PC-3 (cell line): Measurements from ENCODE around the gene NECAB2. TPM values are rescaled to one million over a fixed set of nuclear protein-coding genes. Genes with fewer than 3 reads are reported as not detected.

ENCODE experiments used
- ATAC-seq: fragments of 200-7000 bp; cut with Tn5 transposase; 2 replicates; pipeline ENCODE4 v1.9.1; 2020; ENCODE audit warnings: mild to moderate bottlenecking, moderate library complexity
- BruUV-seq: library from RNA; stranded (reverse); fragments of 400-500 nt; replicated peaks from 2 replicates; lab custom pipeline; 2021; lab: Mats Ljungman, UMichigan
- CTCF ChIA-PET: fragments of 300-600 bp; sonication (Branson Sonifier 250); formaldehyde crosslinking; loops from one replicate; lab custom pipeline; 2022; ENCODE audit warnings: antibody characterized with exemption; lab: Charles Lee
- POLR2A ChIA-PET: fragments of 300-600 bp; sonication (Branson Sonifier 250); formaldehyde crosslinking; loops from one replicate; lab custom pipeline; 2022; ENCODE audit warnings: antibody characterized with exemption; ENCODE audit not compliant: unreplicated experiment; lab: Charles Lee
- DNase-seq: peaks from one replicate; pipeline ENCODE4 v3.0.0-alpha.2; 2015
- H2AFZ ChIP-seq: fragments of 300-600 bp; sonication (generic); 2 replicates; pipeline ENCODE4 v1.6.0; 2016; ENCODE audit warnings: antibody characterized with exemption, low read length
- H3F3A ChIP-seq: fragments of 300-600 bp; sonication (generic); one replicate; pipeline ENCODE4 v1.6.0; 2017; ENCODE audit warnings: antibody characterized with exemption, low read length, control low read depth, mild to moderate bottlenecking; ENCODE audit not compliant: unreplicated experiment
- H3K27ac ChIP-seq: fragments of 300-600 bp; sonication (generic); 2 replicates; pipeline ENCODE4 v1.5.1; 2016; ENCODE audit warnings: mild to moderate bottlenecking, low read length
- H3K27me3 ChIP-seq: fragments of 300-600 bp; sonication (generic); 2 replicates; pipeline ENCODE4 v1.6.1; 2016; ENCODE audit warnings: low read length, mixed read lengths
- H3K36me3 ChIP-seq: fragments of 300-600 bp; sonication (generic); 2 replicates; pipeline ENCODE4 v1.6.1; 2016; ENCODE audit warnings: low read depth, mixed run types, low read length, mixed read lengths
- H3K4me1 ChIP-seq: fragments of 300-600 bp; sonication (generic); 2 replicates; pipeline ENCODE4 v1.5.1; 2016; ENCODE audit warnings: low read length; ENCODE audit not compliant: insufficient read depth
- H3K4me2 ChIP-seq: fragments of 300-600 bp; sonication (generic); 2 replicates; pipeline ENCODE4 v1.6.0; 2016; ENCODE audit warnings: low read length
- H3K4me3 ChIP-seq: fragments of 300-600 bp; sonication (generic); 2 replicates; pipeline ENCODE4 v1.5.1; 2016; ENCODE audit warnings: mild to moderate bottlenecking, low read length, mixed read lengths
- H3K79me2 ChIP-seq: fragments of 300-600 bp; sonication (generic); 2 replicates; pipeline ENCODE4 v1.6.1; 2017; ENCODE audit warnings: low read length, mixed read lengths
- H3K9ac ChIP-seq: fragments of 300-600 bp; sonication (generic); 2 replicates; pipeline ENCODE4 v1.6.0; 2016; ENCODE audit warnings: mild to moderate bottlenecking, low read length
- H3K9me2 ChIP-seq: fragments of 300-600 bp; sonication (generic); replicated peaks from 2 replicates; pipeline ENCODE4 v1.6.1; 2016; ENCODE audit warnings: mixed run types, low read length, mixed read lengths
- H3K9me3 ChIP-seq: fragments of 300-600 bp; sonication (generic); 2 replicates; pipeline ENCODE4 v1.6.1; 2016; ENCODE audit warnings: low read length, mixed read lengths
- H4K20me1 ChIP-seq: fragments of 300-600 bp; sonication (generic); 2 replicates; pipeline ENCODE4 v1.6.1; 2016; ENCODE audit warnings: low read length, mixed read lengths
- EZH2 ChIP-seq: fragments of 300-600 bp; sonication (generic); IDR thresholded peaks from one replicate; pipeline ENCODE4 v1.6.1; 2017; ENCODE audit warnings: antibody characterized with exemption, mild to moderate bottlenecking, low read length; ENCODE audit not compliant: unreplicated experiment
- EZH2phosphoT487 ChIP-seq: fragments of 300-600 bp; sonication (generic); IDR thresholded peaks from 2 replicates; pipeline ENCODE4 v1.6.1; 2018; ENCODE audit warnings: mild to moderate bottlenecking, antibody characterized with exemption, low read length, borderline replicate concordance
- intact Hi-C: fragments of 100-400 bp; cut with micrococcal nuclease; formaldehyde crosslinking; loops from 2 replicates; pipeline ENCODE4 v1.9.0; 2023
- total RNA-seq: library from RNA; depleted of rRNA; stranded (reverse); fragments of >200 nt; gene quantifications from 2 replicates; pipeline ENCODE4 v1.2.3, GENCODE V29; 2014
- TF ChIP-seq, protein P1 (sequence below): fragments of 300-600 bp; sonication (generic); conservative IDR thresholded peaks from 2 replicates; pipeline ENCODE4 v1.5.1; 2017; ENCODE audit warnings: antibody characterized with exemption, low read depth, mild to moderate bottlenecking, low read length

NECAB2 gene
- total RNA-seq, 1 experiment from 2014 or later, result 0.22 TPM

DNA sequence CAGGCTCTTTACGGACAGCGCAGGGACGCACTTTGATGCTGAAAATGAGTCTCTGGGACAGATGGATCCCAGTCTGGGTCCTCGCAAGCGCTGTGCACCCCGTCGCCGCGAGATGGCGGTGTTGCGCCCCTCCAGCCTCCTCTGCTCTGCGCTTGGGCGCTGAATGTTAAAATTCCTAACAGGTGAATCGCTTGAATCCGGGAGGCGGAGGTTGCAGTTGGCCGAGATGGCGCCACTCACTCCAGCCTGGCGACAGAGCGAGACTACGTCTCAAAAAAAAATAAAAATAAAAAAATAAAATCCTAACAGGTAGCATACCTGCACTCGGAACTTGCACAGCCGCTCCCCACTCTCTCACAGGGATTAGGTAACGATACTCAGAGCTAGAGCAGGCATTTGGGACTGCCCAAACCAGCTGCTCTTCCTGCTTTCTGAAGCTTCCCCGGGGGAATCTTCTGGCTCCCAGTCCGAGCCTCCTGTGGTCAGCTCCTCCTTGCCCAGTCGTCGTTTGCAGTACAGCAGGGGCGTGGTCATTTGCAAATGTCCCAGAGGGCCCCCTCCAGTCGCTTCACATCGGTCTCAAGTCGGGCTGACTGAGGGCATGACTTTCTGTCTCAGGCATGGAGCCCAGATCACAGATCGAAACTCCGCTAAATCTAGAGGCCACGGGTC lies 41.2 kb upstream of the NECAB2 start:
- Histone ChIP-seq H3K9me2 (no peaks in the 10 kb centered on the region), H3K4me3 (peak overlapping the region; percentile 70), H3K27me3 (no peaks in the 10 kb centered on the region), H3K36me3 (no peaks in the 10 kb centered on the region), H3K9me3 (no peaks in the 10 kb centered on the region), H2AFZ (peak overlapping the region; percentile 90), H3F3A (no peaks in the 10 kb centered on the region), H3K9ac (peak overlapping the region; percentile 63), H4K20me1 (no peaks in the 10 kb centered on the region), H3K79me2 (no peaks in the 10 kb centered on the region), H3K27ac (peak overlapping the region; percentile 81), H3K4me1 (peaks cover 10% of the 10 kb centered on the region), H3K4me2 (peak overlapping the region; percentile 87)
- DNase-seq, result peak; percentile 86
- CTCF ChIA-PET, result interaction anchor here (0.7 to 1.0 kb wide), 3 partner anchors 27 to 161 kb away, joined by 3 to 7 read pairs (median 3); partner anchors contain the start of gene OSGIN1
- POLR2A ChIA-PET, result no interaction called here
- intact Hi-C loops, result loop anchor here (1.0 kb wide), 1 partner anchor 26 kb away; the partner anchor contains the start of gene OSGIN1
- BruUV-seq, result TSS peak; percentile 92
- peak; percentile 91 for ATAC-seq
- no peak for TF ChIP-seq EZH2
- TF ChIP-seq, protein P1, sequence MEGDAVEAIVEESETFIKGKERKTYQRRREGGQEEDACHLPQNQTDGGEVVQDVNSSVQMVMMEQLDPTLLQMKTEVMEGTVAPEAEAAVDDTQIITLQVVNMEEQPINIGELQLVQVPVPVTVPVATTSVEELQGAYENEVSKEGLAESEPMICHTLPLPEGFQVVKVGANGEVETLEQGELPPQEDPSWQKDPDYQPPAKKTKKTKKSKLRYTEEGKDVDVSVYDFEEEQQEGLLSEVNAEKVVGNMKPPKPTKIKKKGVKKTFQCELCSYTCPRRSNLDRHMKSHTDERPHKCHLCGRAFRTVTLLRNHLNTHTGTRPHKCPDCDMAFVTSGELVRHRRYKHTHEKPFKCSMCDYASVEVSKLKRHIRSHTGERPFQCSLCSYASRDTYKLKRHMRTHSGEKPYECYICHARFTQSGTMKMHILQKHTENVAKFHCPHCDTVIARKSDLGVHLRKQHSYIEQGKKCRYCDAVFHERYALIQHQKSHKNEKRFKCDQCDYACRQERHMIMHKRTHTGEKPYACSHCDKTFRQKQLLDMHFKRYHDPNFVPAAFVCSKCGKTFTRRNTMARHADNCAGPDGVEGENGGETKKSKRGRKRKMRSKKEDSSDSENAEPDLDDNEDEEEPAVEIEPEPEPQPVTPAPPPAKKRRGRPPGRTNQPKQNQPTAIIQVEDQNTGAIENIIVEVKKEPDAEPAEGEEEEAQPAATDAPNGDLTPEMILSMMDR, result peak; percentile 84

DNA sequence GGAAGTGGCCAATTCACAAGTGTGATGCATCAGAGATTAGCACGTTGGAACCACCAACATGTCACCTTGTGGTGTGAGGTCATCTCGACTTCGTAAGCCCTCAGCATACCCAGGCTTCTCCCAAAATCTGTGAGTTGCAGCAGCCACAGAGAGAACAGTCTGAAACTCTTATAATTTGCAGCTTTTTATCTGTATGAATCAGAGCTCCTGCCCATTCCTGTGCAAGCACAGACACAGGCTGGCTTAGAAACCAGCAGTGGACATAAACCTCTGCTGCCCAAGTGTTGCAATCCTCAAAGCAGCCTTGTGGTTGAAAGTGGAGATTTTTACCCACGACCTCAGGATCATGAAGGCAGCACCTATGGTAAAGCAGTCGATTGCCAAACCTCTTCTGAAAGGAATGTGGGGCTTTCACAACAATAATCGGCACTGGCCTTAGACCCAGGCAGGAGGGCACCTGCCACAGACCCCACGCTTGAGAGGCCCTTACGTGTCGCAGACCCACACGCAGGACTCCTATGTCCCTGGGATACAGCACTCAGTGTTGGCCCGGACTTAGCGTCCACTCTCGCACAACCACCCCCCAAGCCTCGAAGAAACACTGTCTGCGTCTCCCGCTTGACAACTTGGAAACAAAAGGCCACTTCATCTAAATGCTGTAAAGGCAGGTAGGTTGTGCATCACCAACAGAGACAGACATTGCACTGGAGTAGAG lies 39.5 kb upstream of the NECAB2 start:
- Histone ChIP-seq H3K27ac (no peak overlapping the region), H3K9ac (no peak overlapping the region), H3K79me2 (no peaks in the 10 kb centered on the region), H3K36me3 (no peaks in the 10 kb centered on the region), H3K4me3 (no peak overlapping the region), H3K27me3 (no peaks in the 10 kb centered on the region), H3K9me3 (no peaks in the 10 kb centered on the region), H3K4me2 (no peak overlapping the region), H3F3A (no peaks in the 10 kb centered on the region), H4K20me1 (no peaks in the 10 kb centered on the region), H2AFZ (no peak overlapping the region), H3K4me1 (peaks cover 10% of the 10 kb centered on the region), H3K9me2 (no peaks in the 10 kb centered on the region)
- TF ChIP-seq EZH2, result no peak
- no peak for TF ChIP-seq EZH2phosphoT487
- TF ChIP-seq, protein P1, result no peak
- intact Hi-C loops, result no loop called here
- no peak for ATAC-seq
- CTCF ChIA-PET, result no interaction called here
- BruUV-seq, result no TSS peak
- peak; percentile 4 for DNase-seq
- POLR2A ChIA-PET, result no interaction called here
